GM23338 (cell line): Measurements from ENCODE around the gene XPO4. TPM values are rescaled to one million over a fixed set of nuclear protein-coding genes. Genes with fewer than 3 reads are reported as not detected.

Experiments used
- ATAC-seq: fragments of 200-7000 bp; cut with Tn5 transposase; 3 replicates; pipeline ENCODE4 v1.9.1; 2020
- DNase-seq: peaks from one replicate; pipeline ENCODE4 v3.0.0-alpha.2; 2015; ENCODE audit warnings: low spot score
- H2AFZ ChIP-seq: fragments of 200-600 bp; sonication (generic); 2 replicates; pipeline ENCODE4 v1.8.0; 2016; ENCODE audit warnings: antibody characterized with exemption, mild to moderate bottlenecking, moderate library complexity
- H3F3A ChIP-seq: fragments of 200-600 bp; sonication (generic); replicated peaks from 2 replicates; pipeline ENCODE4 v1.8.0; 2017; ENCODE audit warnings: antibody characterized with exemption, mixed run types, low read depth
- H3K27ac ChIP-seq: fragments of 200-600 bp; sonication (generic); 2 replicates; pipeline ENCODE4 v1.6.1; 2016; ENCODE audit warnings: low read depth
- H3K27me3 ChIP-seq: fragments of 200-600 bp; sonication (generic); 2 replicates; pipeline ENCODE4 v1.8.0; 2016; ENCODE audit warnings: mild to moderate bottlenecking, mixed run types, moderate library complexity; ENCODE audit not compliant: insufficient read depth
- H3K36me3 ChIP-seq: fragments of 200-600 bp; sonication (generic); 2 replicates; pipeline ENCODE4 v1.8.0; 2016; ENCODE audit warnings: mild to moderate bottlenecking; ENCODE audit not compliant: insufficient read depth
- H3K4me1 ChIP-seq: fragments of 200-600 bp; sonication (generic); 2 replicates; pipeline ENCODE4 v1.8.0; 2016; ENCODE audit warnings: mild to moderate bottlenecking, moderate library complexity; ENCODE audit not compliant: insufficient read depth
- H3K4me2 ChIP-seq: fragments of 200-600 bp; sonication (generic); 2 replicates; pipeline ENCODE4 v1.7.1; 2017; ENCODE audit warnings: mixed run types
- H3K4me3 ChIP-seq: fragments of 200-600 bp; sonication (generic); 2 replicates; pipeline ENCODE4 v1.6.1; 2016; ENCODE audit warnings: mixed run types
- H3K79me2 ChIP-seq: fragments of 200-600 bp; sonication (generic); replicated peaks from 2 replicates; pipeline ENCODE4 v1.8.0; 2017; ENCODE audit warnings: mild to moderate bottlenecking; ENCODE audit not compliant: insufficient read depth
- H3K9me2 ChIP-seq: fragments of 200-600 bp; sonication (generic); 2 replicates; pipeline ENCODE4 v1.8.0; 2017; ENCODE audit not compliant: insufficient read depth
- H4K20me1 ChIP-seq: fragments of 200-600 bp; sonication (generic); replicated peaks from 2 replicates; pipeline ENCODE4 v1.8.0; 2017; ENCODE audit warnings: mild to moderate bottlenecking; ENCODE audit not compliant: insufficient read depth
- H3K27ac Mint-ChIP-seq: 2 replicates; pipeline ENCODE4 v1.8.0; 2020; ENCODE audit warnings: inconsistent platforms, mild to moderate bottlenecking, moderate library complexity, mixed read lengths
- H3K27me3 Mint-ChIP-seq: 3 replicates; pipeline ENCODE4 v1.8.0; 2022; ENCODE audit warnings: low read depth, mild to moderate bottlenecking, moderate library complexity, mixed read lengths, inconsistent platforms; ENCODE audit not compliant: insufficient read depth, poor library complexity
- H3K36me3 Mint-ChIP-seq: 3 replicates; pipeline ENCODE4 v1.8.0; 2021; ENCODE audit warnings: low read depth, mild to moderate bottlenecking, inconsistent platforms, moderate library complexity, mixed read lengths
- H3K4me1 Mint-ChIP-seq: 3 replicates; pipeline ENCODE4 v1.8.0; 2020; ENCODE audit warnings: mild to moderate bottlenecking, inconsistent platforms, mixed read lengths
- H3K4me3 Mint-ChIP-seq: 3 replicates; pipeline ENCODE4 v1.8.0; 2021; ENCODE audit warnings: moderate library complexity, mild to moderate bottlenecking, inconsistent platforms, mixed read lengths
- H3K9me3 Mint-ChIP-seq: 3 replicates; pipeline ENCODE4 v1.8.0; 2020; ENCODE audit warnings: moderate library complexity, mild to moderate bottlenecking, inconsistent platforms, mixed read lengths
- CREB1 ChIP-seq: fragments of 250-450 bp; sonication (Bioruptor Pico); IDR thresholded peaks from 2 replicates; pipeline ENCODE4 v1.5.0; 2020; ENCODE audit warnings: low read depth, mild to moderate bottlenecking, moderate library complexity
- EZH2 ChIP-seq: fragments of 200-600 bp; sonication (generic); IDR thresholded peaks from one replicate; pipeline ENCODE4 v1.8.0; 2017; ENCODE audit warnings: antibody characterized with exemption, mild to moderate bottlenecking, low read depth; ENCODE audit not compliant: unreplicated experiment
- EZH2phosphoT487 ChIP-seq: fragments of 200-600 bp; sonication (generic); IDR thresholded peaks from one replicate; pipeline ENCODE4 v1.8.1; 2018; ENCODE audit warnings: antibody characterized with exemption; ENCODE audit not compliant: unreplicated experiment
- NANOG ChIP-seq: IDR thresholded peaks from 2 replicates; pipeline ENCODE4 v1.6.1; 2016; ENCODE audit warnings: antibody characterized with exemption, borderline replicate concordance
- POLR2AphosphoS5 ChIP-seq: IDR thresholded peaks from 2 replicates; pipeline ENCODE4 v1.6.1; 2016; ENCODE audit warnings: antibody characterized with exemption, low read depth
- STAT1 ChIP-seq: IDR thresholded peaks from one replicate; pipeline ENCODE4 v1.6.1; 2016; ENCODE audit warnings: antibody characterized with exemption; ENCODE audit not compliant: unreplicated experiment
- ZNF331 ChIP-seq: fragments of 250-450 bp; sonication (Bioruptor Pico); IDR thresholded peaks from 2 replicates; pipeline ENCODE4 v1.5.0; 2020; ENCODE audit warnings: low read depth, mild to moderate bottlenecking, moderate library complexity
- polyA plus RNA-seq: library from polyadenylated mRNA; unstranded; fragments of >200 nt; fragmentation: Nextera tagmentation; extraction: Ambion mirVana; gene quantifications from 2 replicates; pipeline ENCODE4 v1.2.1, GENCODE V29; 2016
- total RNA-seq: library from RNA; depleted of rRNA; stranded (reverse); fragments of >200 nt; shearing (Covaris generic); gene quantifications from 2 replicates; pipeline ENCODE4 v1.2.3, GENCODE V29; 2014
- TF ChIP-seq, protein P1 (sequence below): fragments of 250-450 bp; sonication (Bioruptor Pico); IDR thresholded peaks from 2 replicates; pipeline ENCODE4 v1.5.0; 2020; ENCODE audit warnings: mild to moderate bottlenecking, moderate library complexity
- TF ChIP-seq, protein P2 (sequence below), 2 experiments: fragments of 200-600 bp in 1 of 2; sonication (generic) in 1 of 2; conservative IDR thresholded peaks; 2 replicates each; pipeline versions ENCODE4 v1.5.1 to v1.6.1; 2016 to 2017; ENCODE audit warnings: antibody characterized with exemption in 2 of 2, low read depth in 2 of 2, mild to moderate bottlenecking in 2 of 2, moderate library complexity in 1 of 2
- TF ChIP-seq, protein P3 (sequence below): IDR thresholded peaks from 2 replicates; pipeline ENCODE4 v1.6.1; 2016; ENCODE audit warnings: antibody characterized with exemption

Gene XPO4
- total and polyA plus RNA-seq, 2 experiments from 2014 or later: 14.1 to 57.8 TPM

DNA sequence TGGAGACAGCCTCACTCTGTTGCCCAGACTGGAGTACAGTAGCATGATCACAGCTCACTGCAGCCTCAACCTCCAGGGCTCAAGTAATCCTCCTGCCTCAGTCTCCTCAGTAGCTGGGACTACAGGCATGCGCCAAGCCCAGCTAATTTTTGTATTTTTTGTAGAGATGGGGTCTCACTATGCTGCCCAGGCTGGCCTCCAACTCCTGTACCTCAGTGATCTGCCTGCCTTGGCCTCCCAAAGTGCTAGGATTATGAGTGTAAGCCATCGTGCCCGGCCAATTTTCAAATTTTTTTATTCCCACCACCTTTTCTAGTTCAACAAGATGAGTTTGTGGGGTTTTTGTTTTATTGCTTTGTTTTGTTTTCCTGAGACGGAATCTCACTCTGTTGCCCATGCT lies 31.7 kb downstream of the XPO4 start (continued):
- TF ChIP-seq, protein P1, sequence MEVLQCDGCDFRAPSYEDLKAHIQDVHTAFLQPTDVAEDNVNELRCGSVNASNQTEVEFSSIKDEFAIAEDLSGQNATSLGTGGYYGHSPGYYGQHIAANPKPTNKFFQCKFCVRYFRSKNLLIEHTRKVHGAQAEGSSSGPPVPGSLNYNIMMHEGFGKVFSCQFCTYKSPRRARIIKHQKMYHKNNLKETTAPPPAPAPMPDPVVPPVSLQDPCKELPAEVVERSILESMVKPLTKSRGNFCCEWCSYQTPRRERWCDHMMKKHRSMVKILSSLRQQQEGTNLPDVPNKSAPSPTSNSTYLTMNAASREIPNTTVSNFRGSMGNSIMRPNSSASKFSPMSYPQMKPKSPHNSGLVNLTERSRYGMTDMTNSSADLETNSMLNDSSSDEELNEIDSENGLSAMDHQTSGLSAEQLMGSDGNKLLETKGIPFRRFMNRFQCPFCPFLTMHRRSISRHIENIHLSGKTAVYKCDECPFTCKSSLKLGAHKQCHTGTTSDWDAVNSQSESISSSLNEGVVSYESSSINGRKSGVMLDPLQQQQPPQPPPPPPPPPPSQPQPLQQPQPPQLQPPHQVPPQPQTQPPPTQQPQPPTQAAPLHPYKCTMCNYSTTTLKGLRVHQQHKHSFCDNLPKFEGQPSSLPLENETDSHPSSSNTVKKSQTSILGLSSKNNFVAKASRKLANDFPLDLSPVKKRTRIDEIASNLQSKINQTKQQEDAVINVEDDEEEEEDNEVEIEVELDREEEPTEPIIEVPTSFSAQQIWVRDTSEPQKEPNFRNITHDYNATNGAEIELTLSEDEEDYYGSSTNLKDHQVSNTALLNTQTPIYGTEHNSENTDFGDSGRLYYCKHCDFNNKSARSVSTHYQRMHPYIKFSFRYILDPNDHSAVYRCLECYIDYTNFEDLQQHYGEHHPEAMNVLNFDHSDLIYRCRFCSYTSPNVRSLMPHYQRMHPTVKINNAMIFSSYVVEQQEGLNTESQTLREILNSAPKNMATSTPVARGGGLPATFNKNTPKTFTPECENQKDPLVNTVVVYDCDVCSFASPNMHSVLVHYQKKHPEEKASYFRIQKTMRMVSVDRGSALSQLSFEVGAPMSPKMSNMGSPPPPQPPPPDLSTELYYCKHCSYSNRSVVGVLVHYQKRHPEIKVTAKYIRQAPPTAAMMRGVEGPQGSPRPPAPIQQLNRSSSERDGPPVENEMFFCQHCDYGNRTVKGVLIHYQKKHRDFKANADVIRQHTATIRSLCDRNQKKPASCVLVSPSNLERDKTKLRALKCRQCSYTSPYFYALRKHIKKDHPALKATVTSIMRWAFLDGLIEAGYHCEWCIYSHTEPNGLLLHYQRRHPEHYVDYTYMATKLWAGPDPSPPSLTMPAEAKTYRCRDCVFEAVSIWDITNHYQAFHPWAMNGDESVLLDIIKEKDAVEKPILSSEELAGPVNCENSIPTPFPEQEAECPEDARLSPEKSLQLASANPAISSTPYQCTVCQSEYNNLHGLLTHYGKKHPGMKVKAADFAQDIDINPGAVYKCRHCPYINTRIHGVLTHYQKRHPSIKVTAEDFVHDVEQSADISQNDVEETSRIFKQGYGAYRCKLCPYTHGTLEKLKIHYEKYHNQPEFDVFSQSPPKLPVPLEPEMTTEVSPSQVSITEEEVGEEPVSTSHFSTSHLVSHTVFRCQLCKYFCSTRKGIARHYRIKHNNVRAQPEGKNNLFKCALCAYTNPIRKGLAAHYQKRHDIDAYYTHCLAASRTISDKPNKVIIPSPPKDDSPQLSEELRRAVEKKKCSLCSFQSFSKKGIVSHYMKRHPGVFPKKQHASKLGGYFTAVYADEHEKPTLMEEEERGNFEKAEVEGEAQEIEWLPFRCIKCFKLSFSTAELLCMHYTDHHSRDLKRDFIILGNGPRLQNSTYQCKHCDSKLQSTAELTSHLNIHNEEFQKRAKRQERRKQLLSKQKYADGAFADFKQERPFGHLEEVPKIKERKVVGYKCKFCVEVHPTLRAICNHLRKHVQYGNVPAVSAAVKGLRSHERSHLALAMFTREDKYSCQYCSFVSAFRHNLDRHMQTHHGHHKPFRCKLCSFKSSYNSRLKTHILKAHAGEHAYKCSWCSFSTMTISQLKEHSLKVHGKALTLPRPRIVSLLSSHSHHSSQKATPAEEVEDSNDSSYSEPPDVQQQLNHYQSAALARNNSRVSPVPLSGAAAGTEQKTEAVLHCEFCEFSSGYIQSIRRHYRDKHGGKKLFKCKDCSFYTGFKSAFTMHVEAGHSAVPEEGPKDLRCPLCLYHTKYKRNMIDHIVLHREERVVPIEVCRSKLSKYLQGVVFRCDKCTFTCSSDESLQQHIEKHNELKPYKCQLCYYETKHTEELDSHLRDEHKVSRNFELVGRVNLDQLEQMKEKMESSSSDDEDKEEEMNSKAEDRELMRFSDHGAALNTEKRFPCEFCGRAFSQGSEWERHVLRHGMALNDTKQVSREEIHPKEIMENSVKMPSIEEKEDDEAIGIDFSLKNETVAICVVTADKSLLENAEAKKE: no peak

DNA sequence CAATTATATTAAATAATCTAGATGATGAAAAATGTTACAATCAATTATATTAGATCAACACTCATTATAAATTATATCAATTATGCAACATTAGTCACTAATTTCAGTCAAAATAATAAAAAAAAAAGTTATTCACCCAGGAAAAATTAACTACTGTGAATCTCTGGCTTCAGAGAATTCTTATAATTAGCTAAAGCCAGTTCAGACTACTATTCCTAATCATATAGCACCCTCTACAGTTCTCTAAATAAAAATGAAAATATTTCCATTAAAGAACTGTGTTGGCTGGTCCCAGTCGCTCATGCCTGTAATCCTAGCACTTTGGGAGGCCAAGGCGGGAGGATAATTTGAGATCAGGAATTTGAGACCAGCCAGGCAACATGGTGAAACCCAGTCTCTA lies 33.0 kb downstream of the XPO4 start:
- peaks cover 100% of the 10 kb centered on the region for H3K79me2 ChIP-seq
- TF ChIP-seq, protein P2, sequence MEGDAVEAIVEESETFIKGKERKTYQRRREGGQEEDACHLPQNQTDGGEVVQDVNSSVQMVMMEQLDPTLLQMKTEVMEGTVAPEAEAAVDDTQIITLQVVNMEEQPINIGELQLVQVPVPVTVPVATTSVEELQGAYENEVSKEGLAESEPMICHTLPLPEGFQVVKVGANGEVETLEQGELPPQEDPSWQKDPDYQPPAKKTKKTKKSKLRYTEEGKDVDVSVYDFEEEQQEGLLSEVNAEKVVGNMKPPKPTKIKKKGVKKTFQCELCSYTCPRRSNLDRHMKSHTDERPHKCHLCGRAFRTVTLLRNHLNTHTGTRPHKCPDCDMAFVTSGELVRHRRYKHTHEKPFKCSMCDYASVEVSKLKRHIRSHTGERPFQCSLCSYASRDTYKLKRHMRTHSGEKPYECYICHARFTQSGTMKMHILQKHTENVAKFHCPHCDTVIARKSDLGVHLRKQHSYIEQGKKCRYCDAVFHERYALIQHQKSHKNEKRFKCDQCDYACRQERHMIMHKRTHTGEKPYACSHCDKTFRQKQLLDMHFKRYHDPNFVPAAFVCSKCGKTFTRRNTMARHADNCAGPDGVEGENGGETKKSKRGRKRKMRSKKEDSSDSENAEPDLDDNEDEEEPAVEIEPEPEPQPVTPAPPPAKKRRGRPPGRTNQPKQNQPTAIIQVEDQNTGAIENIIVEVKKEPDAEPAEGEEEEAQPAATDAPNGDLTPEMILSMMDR (conservative IDR thresholded peaks at IDR 0.05; ENCODE audit: low read depth in 2 of 2): no peak
- no peak for TF ChIP-seq STAT1
- TF ChIP-seq ZNF331 (CRISPR knock-in tag): no peak
- no peak for TF ChIP-seq EZH2
- no peak for TF ChIP-seq POLR2AphosphoS5
- TF ChIP-seq NANOG: no peak
- TF ChIP-seq, protein P3, sequence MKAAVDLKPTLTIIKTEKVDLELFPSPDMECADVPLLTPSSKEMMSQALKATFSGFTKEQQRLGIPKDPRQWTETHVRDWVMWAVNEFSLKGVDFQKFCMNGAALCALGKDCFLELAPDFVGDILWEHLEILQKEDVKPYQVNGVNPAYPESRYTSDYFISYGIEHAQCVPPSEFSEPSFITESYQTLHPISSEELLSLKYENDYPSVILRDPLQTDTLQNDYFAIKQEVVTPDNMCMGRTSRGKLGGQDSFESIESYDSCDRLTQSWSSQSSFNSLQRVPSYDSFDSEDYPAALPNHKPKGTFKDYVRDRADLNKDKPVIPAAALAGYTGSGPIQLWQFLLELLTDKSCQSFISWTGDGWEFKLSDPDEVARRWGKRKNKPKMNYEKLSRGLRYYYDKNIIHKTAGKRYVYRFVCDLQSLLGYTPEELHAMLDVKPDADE: no peak
- TF ChIP-seq EZH2phosphoT487: no peak
- TF ChIP-seq CREB1 (CRISPR knock-in tag): no peak

More for the DNA sequence above, 33.0 kb downstream of the XPO4 start:
- Mint-ChIP-seq H3K4me3 (no peak overlapping the region), H3K9me3 (no peaks in the 10 kb centered on the region), H3K4me1 (peaks cover 18% of the 10 kb centered on the region), H3K27ac (no peak overlapping the region), H3K27me3 (peaks cover 3% of the 10 kb centered on the region), H3K36me3 (no peaks in the 10 kb centered on the region)
- Histone ChIP-seq H3F3A (no peaks in the 10 kb centered on the region), H4K20me1 (peaks cover 28% of the 10 kb centered on the region), H3K4me2 (no peak overlapping the region), H3K4me3 (no peak overlapping the region), H3K27ac (no peak overlapping the region), H3K36me3 (no peaks in the 10 kb centered on the region), H3K9me2 (no peaks in the 10 kb centered on the region), H3K27me3 (no peaks in the 10 kb centered on the region), H3K4me1 (peaks cover 16% of the 10 kb centered on the region), H2AFZ (no peak overlapping the region)
- DNase-seq (no peak), ATAC-seq (no peak)
